Vagina (tissue), 2 donors: ENCODE measurements around the gene SLC35F1.

ENCODE experiments used
- POLR2A ChIP-seq, 2 donors: fragments of 450-650 bp; IDR thresholded peaks; one replicate each; pipeline ENCODE4 v1.6.1; 2017; ENCODE audit warnings: antibody characterized with exemption in 2 of 2, mild to moderate bottlenecking in 2 of 2, moderate library complexity in 2 of 2
- POLR2AphosphoS5 ChIP-seq, 2 donors: sonication (generic); formaldehyde crosslinking; IDR thresholded peaks; one replicate each; pipeline ENCODE4 v1.9.0; 2017; ENCODE audit warnings: antibody characterized with exemption in 2 of 2, mild to moderate bottlenecking in 2 of 2, low read depth in 1 of 2; ENCODE audit not compliant: insufficient read depth in 1 of 2
- TF ChIP-seq, protein P1 (sequence below), 3 experiments: fragments of 450-650 bp in 2 of 3; fragments of 200-600 bp in 1 of 3; sonication (generic) in 1 of 3; IDR thresholded peaks; one replicate each; pipeline ENCODE4 v1.5.1; 2017 to 2019; ENCODE audit warnings: antibody characterized with exemption in 3 of 3, mild to moderate bottlenecking in 2 of 3, moderate library complexity in 2 of 3

DNA sequence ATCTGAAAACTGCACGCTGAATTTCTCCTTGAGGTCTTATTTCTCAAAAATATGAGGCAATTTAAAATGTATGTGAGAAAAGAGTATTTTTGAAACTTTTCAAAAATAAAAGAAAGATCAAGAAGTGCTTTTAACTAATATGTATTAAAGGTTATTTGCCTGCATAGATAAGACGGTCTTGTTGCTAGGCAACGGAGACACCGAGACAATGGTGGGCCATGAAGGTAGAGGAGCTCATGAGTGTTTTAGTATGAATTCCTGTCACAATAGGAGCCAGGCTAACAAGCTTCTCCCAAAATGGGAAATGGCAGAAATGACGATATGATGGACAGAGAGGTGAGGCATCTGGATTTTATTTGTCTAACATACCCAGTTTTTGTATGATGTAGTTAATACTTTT lies 308.2 kb downstream of the SLC35F1 start:
- TF ChIP-seq, protein P1, sequence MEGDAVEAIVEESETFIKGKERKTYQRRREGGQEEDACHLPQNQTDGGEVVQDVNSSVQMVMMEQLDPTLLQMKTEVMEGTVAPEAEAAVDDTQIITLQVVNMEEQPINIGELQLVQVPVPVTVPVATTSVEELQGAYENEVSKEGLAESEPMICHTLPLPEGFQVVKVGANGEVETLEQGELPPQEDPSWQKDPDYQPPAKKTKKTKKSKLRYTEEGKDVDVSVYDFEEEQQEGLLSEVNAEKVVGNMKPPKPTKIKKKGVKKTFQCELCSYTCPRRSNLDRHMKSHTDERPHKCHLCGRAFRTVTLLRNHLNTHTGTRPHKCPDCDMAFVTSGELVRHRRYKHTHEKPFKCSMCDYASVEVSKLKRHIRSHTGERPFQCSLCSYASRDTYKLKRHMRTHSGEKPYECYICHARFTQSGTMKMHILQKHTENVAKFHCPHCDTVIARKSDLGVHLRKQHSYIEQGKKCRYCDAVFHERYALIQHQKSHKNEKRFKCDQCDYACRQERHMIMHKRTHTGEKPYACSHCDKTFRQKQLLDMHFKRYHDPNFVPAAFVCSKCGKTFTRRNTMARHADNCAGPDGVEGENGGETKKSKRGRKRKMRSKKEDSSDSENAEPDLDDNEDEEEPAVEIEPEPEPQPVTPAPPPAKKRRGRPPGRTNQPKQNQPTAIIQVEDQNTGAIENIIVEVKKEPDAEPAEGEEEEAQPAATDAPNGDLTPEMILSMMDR (IDR thresholded peaks at IDR 0.05) = no peak
- no peak for TF ChIP-seq POLR2A (IDR thresholded peaks at IDR 0.05)
- TF ChIP-seq POLR2AphosphoS5 (IDR thresholded peaks at IDR 0.05; ENCODE audit: insufficient read depth in 1 of 2, low read depth in 1 of 2) = no peak
